CD14-positive monocyte (primary cell): ENCODE measurements around the gene CDH18. TPM values are rescaled to one million over a fixed set of nuclear protein-coding genes. Genes with fewer than 3 reads are reported as not detected.

Experiments used
- DNase-seq, 3 donors: peaks; one replicate each; pipeline ENCODE4 v3.0.0-alpha.2; 2011 to 2022
- H2AFZ ChIP-seq: 2 replicates; pipeline ENCODE4 v1.6.0; 2012; ENCODE audit warnings: mild to moderate bottlenecking, low read depth, low read length, inconsistent platforms; ENCODE audit not compliant: insufficient read depth, poor library complexity, severe bottlenecking
- H3K27ac ChIP-seq, 2 donors: 1 replicate in 1 of 2; 2 replicates in 1 of 2; pipeline ENCODE4 v1.5.1; 2012 to 2013; ENCODE audit warnings: low read length in 2 of 2, control low read depth in 1 of 2, inconsistent platforms in 1 of 2, low read depth in 1 of 2, mild to moderate bottlenecking in 1 of 2
- H3K27me3 ChIP-seq, 2 donors: one replicate each; pipeline versions ENCODE4 v1.6.0 to v1.6.1; 2011 to 2013; ENCODE audit warnings: low read length in 2 of 2; ENCODE audit not compliant: control insufficient read depth in 2 of 2, insufficient read depth in 2 of 2
- H3K36me3 ChIP-seq, 2 donors: replicated peaks in 1 of 2; 1 replicate in 1 of 2; 2 replicates in 1 of 2; pipeline versions ENCODE4 v1.5.1 to v1.6.1; 2012 to 2013; ENCODE audit warnings: low read length in 2 of 2, control low read depth in 1 of 2, inconsistent platforms in 1 of 2, mild to moderate bottlenecking in 1 of 2; ENCODE audit not compliant: insufficient read depth in 2 of 2, control insufficient read depth in 1 of 2
- H3K4me1 ChIP-seq, 2 donors: 1 replicate in 1 of 2; 2 replicates in 1 of 2; pipeline versions ENCODE4 v1.5.1 to v1.6.1; 2012 to 2013; ENCODE audit warnings: low read length in 2 of 2, control low read depth in 1 of 2, inconsistent platforms in 1 of 2, mild to moderate bottlenecking in 1 of 2, moderate library complexity in 1 of 2; ENCODE audit not compliant: insufficient read depth in 2 of 2, control insufficient read depth in 1 of 2
- H3K4me2 ChIP-seq: replicated peaks from 2 replicates; pipeline ENCODE3; 2012; ENCODE audit warnings: low read length, moderate library complexity, mild to moderate bottlenecking; ENCODE audit not compliant: poor library complexity, severe bottlenecking; ENCODE audit errors: extremely low read depth
- H3K4me3 ChIP-seq, 3 experiments: fragments of 200-600 bp in 1 of 3; sonication (generic) in 1 of 3; replicated peaks in 1 of 3; 1 replicate in 2 of 3; 2 replicates in 1 of 3; pipeline ENCODE4 v1.5.1; 2011 to 2013; ENCODE audit warnings: low read length in 3 of 3, mild to moderate bottlenecking in 3 of 3, control low read depth in 2 of 3, low read depth in 2 of 3, inconsistent platforms in 1 of 3, moderate library complexity in 1 of 3
- H3K79me2 ChIP-seq: 2 replicates; pipeline ENCODE4 v1.6.0; 2012; ENCODE audit warnings: mild to moderate bottlenecking, control low read depth, inconsistent platforms, low read length, moderate library complexity; ENCODE audit not compliant: insufficient read depth
- H3K9ac ChIP-seq: 2 replicates; pipeline ENCODE4 v1.6.0; 2017; ENCODE audit warnings: low read length, mild to moderate bottlenecking; ENCODE audit not compliant: insufficient read depth, poor library complexity, severe bottlenecking
- H3K9me3 ChIP-seq, 2 donors: replicated peaks in 1 of 2; 1 replicate in 1 of 2; 2 replicates in 1 of 2; pipeline versions ENCODE4 v1.5.1 to v1.6.1; 2012 to 2013; ENCODE audit warnings: low read length in 2 of 2, control low read depth in 1 of 2; ENCODE audit not compliant: control insufficient read depth in 1 of 2, insufficient read depth in 1 of 2
- H4K20me1 ChIP-seq: 2 replicates; pipeline ENCODE4 v1.6.0; 2012; ENCODE audit warnings: mild to moderate bottlenecking, low read length, control low read depth, moderate library complexity; ENCODE audit not compliant: insufficient read depth
- H3K27ac Mint-ChIP-seq, 7 donors: one replicate each; pipeline ENCODE4 v1.8.0; 2020; ENCODE audit warnings: mild to moderate bottlenecking in 7 of 7, mixed read lengths in 7 of 7, moderate library complexity in 6 of 7, inconsistent platforms in 2 of 7
- H3K27me3 Mint-ChIP-seq, 3 donors: one replicate each; pipeline ENCODE4 v1.8.0; 2021 to 2022; ENCODE audit warnings: low read depth in 3 of 3, mild to moderate bottlenecking in 3 of 3, mixed read lengths in 3 of 3, moderate library complexity in 3 of 3, inconsistent platforms in 1 of 3
- H3K36me3 Mint-ChIP-seq, 2 donors: one replicate each; pipeline ENCODE4 v1.8.0; 2020; ENCODE audit warnings: mixed read lengths in 2 of 2, inconsistent platforms in 1 of 2, mild to moderate bottlenecking in 1 of 2
- H3K4me1 Mint-ChIP-seq: one replicate; pipeline ENCODE4 v1.8.0; 2020; ENCODE audit warnings: mild to moderate bottlenecking, mixed read lengths
- H3K4me3 Mint-ChIP-seq, 2 donors: one replicate each; pipeline ENCODE4 v1.8.0; 2020; ENCODE audit warnings: mild to moderate bottlenecking in 2 of 2, mixed read lengths in 2 of 2, moderate library complexity in 1 of 2
- H3K9me3 Mint-ChIP-seq, 7 donors: one replicate each; pipeline ENCODE4 v1.8.0; 2020 to 2022; ENCODE audit warnings: mixed read lengths in 7 of 7, mild to moderate bottlenecking in 6 of 7, moderate library complexity in 6 of 7, inconsistent platforms in 2 of 7
- WGBS: methylation state at CpG from one replicate; pipeline ENCODE4 v1.1.5; 2013; ENCODE audit warnings: missing lambda C conversion rate; ENCODE audit not compliant: insufficient coverage; 5-methylcytosine and 5-hydroxymethylcytosine counted together
- intact Hi-C, 2 donors: fragments of 100-400 bp; cut with micrococcal nuclease; formaldehyde crosslinking; loops; one replicate each; pipeline versions ENCODE4 v1.15.0 to v1.15.1; 2023
- polyA plus RNA-seq, 3 donors: library from polyadenylated mRNA; depleted of rRNA in 1 of 3; unstranded in 2 of 3; stranded (reverse) in 1 of 3; fragments of 300-500 nt in 2 of 3; fragments of >200 nt in 1 of 3; fragmentation: Illumina TruSeq in 2 of 3; gene quantifications; 1 replicate in 2 of 3; 2 replicates in 1 of 3; pipeline ENCODE4 v1.2.3, GENCODE V29; 2012 to 2021
- TF ChIP-seq, protein P1 (sequence below): fragments of 200-600 bp; IDR thresholded peaks from one replicate; pipeline ENCODE4 v1.8.0; 2022; ENCODE audit warnings: antibody characterized with exemption, mild to moderate bottlenecking

Gene CDH18
- polyA plus RNA-seq, 3 donors, result not detected

DNA sequence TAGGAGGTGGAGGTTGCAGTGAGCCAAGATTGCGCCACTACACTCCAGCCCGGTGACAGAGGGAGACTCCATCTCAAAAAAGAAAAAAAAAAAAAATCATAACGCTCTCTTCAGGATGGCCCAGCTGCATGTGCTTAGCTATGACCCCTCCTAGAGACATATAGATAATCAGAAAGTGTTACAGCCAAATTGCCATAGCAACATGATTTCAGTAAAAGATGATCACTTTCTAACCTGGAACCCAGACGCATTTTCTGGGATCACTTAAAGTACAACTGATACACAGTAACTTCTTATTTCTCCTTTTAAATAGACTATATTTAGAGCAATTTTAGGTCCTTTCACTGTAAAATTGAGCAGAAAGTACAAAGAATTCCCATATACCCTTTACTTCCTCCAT lies 372.9 kb downstream of the CDH18 start:
- H3K4me2 ChIP-seq, result no peak overlapping the region
- Mint-ChIP-seq H3K4me1 (no peaks in the 10 kb centered on the region), H3K27ac (no peak overlapping the region), H3K27me3 (no peaks in the 10 kb centered on the region), H3K36me3 (no peaks in the 10 kb centered on the region), H3K4me3 (no peak overlapping the region), H3K9me3 (peaks cover 0 to 1% (median 0%) of the 10 kb centered on the region in 7 donors)
- no peaks in the 10 kb centered on the region for H4K20me1 ChIP-seq
- no peaks in the 10 kb centered on the region for H3K79me2 ChIP-seq
- no peaks in the 10 kb centered on the region for H3K36me3 ChIP-seq
- no CpG with 5 or more reads among the region's 4 CpGs for WGBS
- H3K27me3 ChIP-seq, result no peaks in the 10 kb centered on the region
- H3K9me3 ChIP-seq, result no peaks in the 10 kb centered on the region
- TF ChIP-seq, protein P1, sequence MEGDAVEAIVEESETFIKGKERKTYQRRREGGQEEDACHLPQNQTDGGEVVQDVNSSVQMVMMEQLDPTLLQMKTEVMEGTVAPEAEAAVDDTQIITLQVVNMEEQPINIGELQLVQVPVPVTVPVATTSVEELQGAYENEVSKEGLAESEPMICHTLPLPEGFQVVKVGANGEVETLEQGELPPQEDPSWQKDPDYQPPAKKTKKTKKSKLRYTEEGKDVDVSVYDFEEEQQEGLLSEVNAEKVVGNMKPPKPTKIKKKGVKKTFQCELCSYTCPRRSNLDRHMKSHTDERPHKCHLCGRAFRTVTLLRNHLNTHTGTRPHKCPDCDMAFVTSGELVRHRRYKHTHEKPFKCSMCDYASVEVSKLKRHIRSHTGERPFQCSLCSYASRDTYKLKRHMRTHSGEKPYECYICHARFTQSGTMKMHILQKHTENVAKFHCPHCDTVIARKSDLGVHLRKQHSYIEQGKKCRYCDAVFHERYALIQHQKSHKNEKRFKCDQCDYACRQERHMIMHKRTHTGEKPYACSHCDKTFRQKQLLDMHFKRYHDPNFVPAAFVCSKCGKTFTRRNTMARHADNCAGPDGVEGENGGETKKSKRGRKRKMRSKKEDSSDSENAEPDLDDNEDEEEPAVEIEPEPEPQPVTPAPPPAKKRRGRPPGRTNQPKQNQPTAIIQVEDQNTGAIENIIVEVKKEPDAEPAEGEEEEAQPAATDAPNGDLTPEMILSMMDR, result no peak
- H3K27ac ChIP-seq, result no peak overlapping the region
- no peak overlapping the region for H3K4me3 ChIP-seq
- no peaks in the 10 kb centered on the region for H3K4me1 ChIP-seq
- no peak overlapping the region for H2AFZ ChIP-seq
- no peak overlapping the region for H3K9ac ChIP-seq
- no peak for DNase-seq
- intact Hi-C loops, result no loop called here

GRCh38 chr5:19608444-19609002 lies 379.5 kb downstream of the CDH18 start:
- TF ChIP-seq, protein P1, result no peak
- Histone ChIP-seq H3K4me3 (no peak overlapping the region), H2AFZ (no peak overlapping the region), H4K20me1 (no peaks in the 10 kb centered on the region), H3K36me3 (no peaks in the 10 kb centered on the region), H3K27ac (no peak overlapping the region), H3K4me2 (no peak overlapping the region), H3K9ac (no peak overlapping the region), H3K79me2 (no peaks in the 10 kb centered on the region), H3K9me3 (no peaks in the 10 kb centered on the region), H3K27me3 (no peaks in the 10 kb centered on the region), H3K4me1 (no peaks in the 10 kb centered on the region)
- Mint-ChIP-seq H3K27me3 (peaks cover 0 to 1% (median 0%) of the 10 kb centered on the region in 3 donors), H3K4me1 (no peaks in the 10 kb centered on the region), H3K4me3 (no peak overlapping the region), H3K36me3 (no peaks in the 10 kb centered on the region), H3K9me3 (no peaks in the 10 kb centered on the region), H3K27ac (no peak overlapping the region)
- DNase-seq, result no peak
- no CpG with 5 or more reads among the region's 1 CpG for WGBS
- intact Hi-C loops, result no loop called here
